HG03469 (cell line): ENCODE data around the gene SYNGR4.

Experiments
- ATAC-seq: cut with Tn5 transposase; IDR thresholded peaks from one replicate; pipeline ENCODE4 v1.9.1; 2021; ENCODE audit warnings: mild to moderate bottlenecking, moderate library complexity, moderate number of reproducible peaks; ENCODE audit not compliant: unreplicated experiment

SYNGR4 gene

DNA sequence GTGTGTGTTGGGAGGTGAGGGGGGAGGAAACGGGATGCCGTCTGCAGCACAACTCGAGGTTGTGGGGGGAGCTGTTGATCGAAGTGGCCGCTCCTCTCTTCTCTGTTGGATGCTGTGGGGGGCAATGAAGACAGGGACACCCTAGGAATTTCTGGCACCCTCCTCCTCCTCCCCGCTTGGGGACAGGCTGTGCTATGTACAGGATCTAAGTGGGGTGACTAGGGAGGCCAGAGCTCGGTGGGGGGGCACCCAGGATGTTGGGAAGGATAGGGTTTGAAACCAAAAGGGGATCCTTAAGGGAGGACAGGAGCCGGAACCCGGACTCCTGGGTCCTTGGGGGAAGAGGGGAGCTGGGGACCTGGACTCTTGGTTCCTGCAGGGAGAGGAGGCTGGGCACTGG lies 31.3 kb downstream of the SYNGR4 start:
- ATAC-seq: no peak

DNA sequence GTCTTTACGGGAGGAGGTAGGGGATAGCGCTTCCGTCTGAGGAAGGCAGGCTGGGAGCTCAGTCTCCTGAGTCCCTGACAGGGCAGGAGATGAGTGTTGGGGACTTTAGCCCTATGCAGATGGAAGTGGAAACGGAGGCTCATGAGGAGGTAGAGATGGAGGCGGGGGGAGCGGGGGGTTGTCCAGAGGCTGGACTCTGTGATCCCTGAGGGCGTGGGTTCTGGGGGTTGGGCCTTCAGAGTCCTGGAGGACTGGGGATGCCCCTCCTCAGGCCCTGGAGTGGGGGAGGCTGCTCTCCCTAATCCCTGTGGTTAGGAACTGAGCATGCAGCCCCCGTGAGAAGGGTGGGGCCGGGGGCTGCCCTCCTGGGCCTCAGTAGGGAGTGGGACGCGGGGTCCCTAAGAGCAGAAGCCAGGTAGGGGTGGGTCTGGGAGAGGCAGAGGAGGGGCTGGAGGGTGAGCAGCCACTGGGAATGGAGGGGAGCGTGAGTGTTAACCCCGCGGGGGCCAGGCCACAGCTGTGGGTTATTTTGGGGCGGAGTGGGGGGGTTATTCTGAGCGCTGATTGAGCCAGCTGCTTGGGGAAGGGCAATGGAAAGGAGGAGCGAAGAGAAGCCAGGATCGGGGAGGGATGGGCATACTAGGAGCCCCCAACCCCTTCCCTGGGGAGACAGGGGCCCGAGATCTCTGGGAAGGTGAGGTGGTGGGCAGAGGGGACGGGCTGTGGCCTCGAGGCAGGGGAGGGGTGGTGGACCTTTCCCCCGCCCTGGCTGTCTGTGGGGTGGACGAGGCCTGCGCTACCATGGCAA lies 32.1 kb downstream of the SYNGR4 start:
- ATAC-seq: no peak

DNA sequence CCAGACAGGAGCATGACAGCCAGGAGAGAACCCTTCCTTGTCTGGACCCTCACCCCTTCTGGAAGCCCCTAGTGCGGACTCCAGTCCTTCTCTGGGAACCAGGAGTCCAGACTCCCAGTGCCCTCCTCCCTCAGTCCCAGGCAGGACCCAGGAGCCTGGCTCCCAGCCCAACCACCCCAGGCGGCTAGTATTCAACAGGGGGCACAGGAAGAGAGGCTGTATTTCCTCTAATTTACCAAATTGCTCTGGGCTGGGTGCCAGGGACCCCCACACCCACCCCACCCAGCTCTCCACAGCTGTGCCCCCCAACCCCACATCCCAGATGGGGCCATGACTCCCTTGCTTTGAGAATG lies 32.6 kb downstream of the SYNGR4 start:
- ATAC-seq: no peak

DNA sequence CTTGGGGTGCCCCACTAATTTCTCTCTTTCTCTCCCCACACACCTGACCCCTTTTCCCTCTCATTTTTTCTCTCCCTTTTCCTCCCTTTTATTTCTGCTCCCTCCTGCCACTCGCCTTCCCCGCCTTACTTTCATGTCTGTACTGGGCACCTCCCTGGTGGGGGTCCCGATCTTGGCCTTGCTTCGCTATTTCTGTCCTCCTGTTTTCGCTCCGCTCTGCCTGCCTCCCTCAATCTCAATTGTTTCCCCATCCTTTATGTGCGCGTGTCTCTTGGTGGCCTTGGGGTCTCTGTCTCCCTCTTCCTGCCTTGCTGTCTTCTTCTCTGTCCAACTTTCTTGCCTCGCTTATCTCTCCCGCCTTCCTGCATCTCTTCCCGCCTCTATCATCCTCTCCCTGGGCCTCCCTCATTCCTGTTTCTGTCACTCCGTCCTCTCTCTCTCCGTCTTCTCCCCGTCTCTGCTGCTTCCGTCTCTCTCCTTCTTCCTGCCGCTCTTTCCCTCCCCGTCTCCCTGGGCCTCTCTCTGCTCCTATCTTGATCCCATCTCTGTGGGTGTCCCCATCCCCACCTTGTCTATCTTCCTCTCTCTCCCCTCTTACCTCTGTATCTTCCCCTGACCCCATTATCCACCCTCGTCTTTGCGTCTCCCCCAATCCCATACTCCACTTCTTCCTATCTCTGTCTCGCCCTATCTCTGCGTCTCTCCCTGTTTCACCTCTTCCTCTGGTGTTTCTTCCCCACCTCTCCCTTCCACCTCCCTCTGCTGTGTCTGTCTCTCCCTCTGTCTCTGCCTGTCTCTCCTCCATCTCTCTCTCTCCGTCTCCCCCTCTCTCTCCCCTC lies 33.3 kb downstream of the SYNGR4 start:
- ATAC-seq: no peak

DNA sequence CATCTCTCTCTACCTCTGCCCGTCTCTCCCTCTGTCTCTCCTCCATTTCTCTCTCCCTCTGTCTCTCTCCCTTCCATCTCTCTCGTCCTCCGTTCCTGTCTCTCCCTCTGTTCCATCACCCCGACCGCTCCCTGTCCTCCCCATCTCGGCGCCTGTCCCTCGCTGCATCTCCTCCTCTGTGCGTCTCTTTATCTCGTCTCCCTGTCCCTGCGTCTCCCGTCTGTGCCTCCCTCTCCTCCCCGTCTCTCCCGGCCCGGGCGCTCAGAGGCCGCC lies 33.9 kb downstream of the SYNGR4 start:
- ATAC-seq: no peak

DNA sequence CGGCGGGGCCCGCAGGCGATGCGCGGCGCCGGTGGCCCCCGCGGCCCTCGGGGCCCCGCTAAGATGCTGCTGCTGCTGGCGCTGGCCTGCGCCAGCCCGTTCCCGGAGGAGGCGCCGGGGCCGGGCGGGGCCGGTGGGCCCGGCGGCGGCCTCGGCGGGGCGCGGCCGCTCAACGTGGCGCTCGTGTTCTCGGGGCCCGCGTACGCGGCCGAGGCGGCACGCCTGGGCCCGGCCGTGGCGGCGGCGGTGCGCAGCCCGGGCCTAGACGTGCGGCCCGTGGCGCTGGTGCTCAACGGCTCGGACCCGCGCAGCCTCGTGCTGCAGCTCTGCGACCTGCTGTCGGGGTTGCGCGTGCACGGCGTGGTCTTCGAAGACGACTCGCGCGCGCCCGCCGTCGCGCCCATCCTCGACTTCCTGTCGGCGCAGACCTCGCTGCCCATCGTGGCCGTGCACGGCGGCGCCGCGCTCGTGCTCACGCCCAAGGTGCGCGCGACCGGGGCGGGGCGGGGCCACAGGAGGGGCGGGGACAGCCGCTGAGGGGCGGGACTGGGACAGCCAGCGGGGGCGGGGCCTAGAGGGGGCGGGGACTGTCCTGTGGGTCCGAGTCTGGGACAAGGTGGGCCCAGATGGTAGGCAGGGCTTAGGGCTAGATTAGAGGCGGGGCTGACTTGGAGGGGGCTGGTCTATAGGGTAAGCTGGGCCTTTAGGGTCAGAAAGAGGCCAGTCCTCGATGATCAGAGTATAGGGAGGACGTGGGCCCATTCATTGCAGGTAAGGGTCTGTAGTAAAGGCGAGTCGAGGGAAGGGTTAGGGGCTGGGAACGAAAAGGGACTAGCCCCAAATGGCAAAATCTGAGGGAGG lies 34.4 kb downstream of the SYNGR4 start:
- no peak for ATAC-seq

DNA sequence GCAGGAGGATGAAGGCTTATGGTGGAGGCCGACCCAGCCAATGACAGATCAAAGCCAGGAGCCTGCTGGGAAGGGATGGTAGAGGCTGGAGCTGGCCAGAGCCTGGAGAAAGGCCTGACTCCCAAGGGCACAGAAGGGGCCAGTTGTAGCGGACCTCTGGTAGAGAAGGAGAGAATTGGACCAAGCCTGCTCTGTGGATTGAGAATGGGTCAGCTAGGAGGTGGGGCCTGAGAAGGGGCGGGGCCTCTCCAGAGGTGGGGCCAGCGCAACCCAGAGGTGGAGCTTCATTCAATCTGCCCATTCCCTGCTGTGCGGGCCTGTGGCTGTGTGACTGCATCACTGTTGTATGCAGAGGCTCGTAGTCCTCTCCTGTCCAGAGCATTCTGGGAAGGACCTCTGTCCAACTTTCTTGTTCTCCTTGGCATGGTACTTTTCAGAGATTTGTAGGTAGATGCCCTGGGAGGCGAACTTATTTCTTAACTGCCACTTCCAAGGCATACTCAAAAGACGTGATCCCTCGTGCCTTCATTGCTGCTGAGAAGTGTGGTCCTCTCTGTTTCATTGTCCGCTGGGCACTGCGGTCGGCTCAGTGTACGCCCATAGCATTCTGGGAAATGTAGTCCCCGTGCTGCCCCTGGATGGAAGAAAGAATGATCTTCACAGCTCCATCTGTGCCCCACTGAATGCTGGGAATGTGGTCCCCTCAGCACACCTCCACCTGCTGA lies 36.0 kb downstream of the SYNGR4 start:
- ATAC-seq: no peak

DNA sequence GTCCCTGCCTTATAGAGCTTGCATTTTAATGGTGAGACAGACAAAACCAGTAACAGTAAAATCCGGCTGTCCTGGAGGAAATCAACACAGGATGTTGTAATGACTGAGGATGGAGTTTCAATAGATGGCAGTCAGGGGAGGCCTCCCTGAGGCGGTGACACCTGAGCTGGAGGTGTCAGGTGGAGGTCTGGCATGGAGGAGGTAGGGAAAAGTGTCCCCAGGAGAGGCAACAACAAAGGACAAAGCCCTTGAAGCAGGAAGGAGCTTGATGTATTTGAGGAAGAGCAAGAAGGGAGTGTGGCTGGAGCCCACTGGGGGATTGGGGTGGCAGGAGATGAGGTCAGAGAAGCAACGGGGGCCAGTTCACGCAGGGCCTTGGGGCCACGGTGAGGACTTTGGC lies 37.1 kb downstream of the SYNGR4 start:
- ATAC-seq: no peak

DNA sequence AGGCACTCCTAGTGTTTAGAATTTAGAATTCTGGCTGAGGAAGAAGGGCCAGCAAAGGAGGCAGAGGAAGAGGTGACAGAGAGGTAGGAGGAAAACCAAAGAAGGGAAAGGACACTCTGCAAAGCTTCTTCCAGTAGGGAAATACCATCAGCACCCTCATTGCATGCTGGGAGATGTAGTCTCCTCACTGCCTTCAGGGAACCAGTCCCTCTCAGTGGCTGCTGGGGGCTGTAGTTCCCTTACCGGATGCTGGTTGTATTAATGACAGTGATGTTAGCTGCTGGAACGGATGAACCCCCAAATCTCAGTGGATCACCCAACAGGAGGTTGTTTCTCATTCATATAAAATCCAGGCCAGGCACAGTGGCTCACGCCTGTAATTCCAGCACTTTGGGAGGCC lies 39.4 kb downstream of the SYNGR4 start:
- no peak for ATAC-seq

DNA sequence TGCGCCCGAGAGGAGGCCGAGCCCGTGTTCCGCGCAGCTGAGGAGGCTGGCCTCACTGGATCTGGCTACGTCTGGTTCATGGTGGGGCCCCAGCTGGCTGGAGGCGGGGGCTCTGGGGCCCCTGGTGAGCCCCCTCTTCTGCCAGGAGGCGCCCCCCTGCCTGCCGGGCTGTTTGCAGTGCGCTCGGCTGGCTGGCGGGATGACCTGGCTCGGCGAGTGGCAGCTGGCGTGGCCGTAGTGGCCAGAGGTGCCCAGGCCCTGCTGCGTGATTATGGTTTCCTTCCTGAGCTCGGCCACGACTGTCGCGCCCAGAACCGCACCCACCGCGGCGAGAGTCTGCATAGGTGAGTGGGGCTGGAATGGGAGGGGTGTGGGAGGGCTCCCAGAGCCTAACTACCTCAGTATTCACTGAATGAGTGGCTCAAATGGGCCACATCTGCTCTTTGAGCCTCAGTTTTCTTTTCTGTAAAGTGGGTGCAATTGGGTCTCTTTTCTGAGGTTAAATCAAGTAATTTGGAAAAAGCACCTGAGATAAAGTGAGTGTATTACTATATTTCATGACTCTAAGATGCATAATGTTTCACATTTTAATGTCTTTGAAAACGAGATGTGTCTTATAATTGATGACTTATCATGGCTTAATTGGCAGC lies 41.0 kb downstream of the SYNGR4 start:
- ATAC-seq: no peak

DNA sequence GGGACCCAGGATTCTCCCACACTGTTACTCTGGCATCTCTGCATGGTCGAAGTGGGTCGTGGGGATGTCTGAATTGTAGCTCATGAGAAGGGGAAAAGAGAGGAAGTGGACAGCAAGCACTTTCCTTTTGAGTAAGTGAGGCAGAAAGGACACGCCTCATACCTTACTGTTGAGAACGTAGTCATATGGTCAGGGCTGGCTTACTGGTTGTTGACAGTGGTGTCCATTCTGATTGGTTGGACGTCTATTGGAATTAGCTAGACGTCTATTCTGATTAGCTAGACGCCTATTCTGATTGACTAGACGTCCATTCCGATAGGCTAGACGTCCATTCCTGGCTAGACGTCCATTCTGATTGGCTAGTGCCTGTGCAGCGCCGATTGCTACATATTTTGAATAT lies 41.7 kb downstream of the SYNGR4 start:
- ATAC-seq: no peak

DNA sequence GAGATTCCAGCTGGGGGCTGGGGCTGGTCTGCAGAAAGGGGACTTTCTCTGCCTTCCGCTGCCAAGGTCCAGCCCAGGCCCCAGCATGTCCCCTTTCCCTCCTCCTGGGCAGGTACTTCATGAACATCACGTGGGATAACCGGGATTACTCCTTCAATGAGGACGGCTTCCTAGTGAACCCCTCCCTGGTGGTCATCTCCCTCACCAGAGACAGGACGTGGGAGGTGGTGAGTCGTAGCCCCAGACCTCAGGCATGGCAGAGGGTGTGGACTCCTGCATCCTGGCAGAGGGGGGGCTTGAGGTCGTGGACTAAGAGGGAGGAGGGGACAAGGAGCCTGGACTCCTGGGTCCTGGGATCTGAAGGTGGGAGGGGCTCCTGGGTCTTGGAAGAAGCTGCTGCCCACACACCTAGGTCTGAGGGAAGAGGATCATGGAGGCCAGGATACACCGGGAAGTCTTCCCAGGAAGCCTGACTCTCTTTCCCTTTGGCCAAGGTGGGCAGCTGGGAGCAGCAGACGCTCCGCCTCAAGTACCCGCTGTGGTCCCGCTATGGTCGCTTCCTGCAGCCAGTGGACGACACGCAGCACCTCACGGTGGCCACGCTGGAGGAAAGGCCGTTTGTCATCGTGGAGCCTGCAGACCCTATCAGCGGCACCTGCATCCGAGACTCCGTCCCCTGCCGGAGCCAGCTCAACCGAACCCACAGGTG lies 49.9 kb downstream of the SYNGR4 start:
- ATAC-seq: no peak

DNA sequence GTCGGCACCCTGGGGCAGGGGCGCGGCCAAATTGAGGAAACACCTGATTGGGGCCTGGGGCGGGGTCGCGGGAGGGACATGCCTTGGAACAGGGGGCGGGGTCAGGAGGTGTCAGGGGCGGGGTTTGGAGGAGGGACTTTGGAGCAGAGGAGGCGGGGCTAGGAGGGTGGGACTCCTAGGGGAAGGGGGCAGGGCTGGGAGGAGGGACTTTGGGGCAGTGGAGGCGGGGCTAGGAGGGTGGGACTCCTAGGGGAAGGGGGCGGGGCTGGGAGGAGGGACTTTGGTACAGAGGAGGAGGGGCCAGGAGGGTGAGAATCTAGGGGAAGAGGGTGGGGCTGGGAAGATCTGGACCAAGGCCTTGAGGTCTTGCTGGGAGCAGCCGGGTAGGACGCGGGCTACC lies 51.2 kb downstream of the SYNGR4 start:
- no peak for ATAC-seq

DNA sequence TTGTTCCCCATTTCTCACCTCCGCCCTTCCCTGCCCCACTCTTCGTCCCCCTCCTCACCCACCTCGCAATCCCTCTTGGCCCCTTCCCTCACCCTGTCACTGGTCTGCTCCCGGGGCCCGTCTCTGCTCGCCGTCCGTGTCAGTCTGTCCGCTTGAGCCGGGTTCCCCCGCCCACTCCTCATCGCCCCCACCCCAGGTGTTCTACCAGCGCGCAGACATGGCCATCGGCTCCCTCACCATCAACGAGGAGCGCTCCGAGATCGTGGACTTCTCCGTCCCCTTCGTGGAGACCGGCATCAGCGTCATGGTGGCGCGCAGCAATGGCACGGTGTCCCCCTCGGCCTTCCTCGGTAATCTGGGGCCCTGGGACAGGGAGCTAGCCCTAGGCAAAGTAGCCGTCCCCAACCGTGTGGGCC lies 51.6 kb downstream of the SYNGR4 start:
- ATAC-seq: no peak

DNA sequence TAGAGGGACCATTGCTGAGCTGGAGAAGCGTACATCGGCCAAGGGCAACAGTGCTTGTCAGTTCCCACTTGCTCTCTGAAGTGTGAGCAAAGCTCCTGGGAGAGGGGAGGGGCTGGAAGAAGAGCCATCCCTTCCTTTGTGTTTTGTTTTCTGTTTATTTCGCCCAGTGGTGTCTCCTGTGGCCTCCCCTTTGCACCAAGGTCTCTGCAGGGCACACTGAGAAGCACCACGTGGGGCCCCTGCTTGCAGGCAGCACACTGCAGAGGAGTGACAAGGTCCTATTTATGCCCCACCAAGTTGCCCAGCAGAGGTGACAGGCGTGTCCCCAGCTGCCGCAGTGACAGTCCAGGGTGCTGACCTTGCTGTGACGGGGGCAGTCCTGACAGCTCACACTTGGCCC lies 53.3 kb downstream of the SYNGR4 start:
- ATAC-seq: no peak

DNA sequence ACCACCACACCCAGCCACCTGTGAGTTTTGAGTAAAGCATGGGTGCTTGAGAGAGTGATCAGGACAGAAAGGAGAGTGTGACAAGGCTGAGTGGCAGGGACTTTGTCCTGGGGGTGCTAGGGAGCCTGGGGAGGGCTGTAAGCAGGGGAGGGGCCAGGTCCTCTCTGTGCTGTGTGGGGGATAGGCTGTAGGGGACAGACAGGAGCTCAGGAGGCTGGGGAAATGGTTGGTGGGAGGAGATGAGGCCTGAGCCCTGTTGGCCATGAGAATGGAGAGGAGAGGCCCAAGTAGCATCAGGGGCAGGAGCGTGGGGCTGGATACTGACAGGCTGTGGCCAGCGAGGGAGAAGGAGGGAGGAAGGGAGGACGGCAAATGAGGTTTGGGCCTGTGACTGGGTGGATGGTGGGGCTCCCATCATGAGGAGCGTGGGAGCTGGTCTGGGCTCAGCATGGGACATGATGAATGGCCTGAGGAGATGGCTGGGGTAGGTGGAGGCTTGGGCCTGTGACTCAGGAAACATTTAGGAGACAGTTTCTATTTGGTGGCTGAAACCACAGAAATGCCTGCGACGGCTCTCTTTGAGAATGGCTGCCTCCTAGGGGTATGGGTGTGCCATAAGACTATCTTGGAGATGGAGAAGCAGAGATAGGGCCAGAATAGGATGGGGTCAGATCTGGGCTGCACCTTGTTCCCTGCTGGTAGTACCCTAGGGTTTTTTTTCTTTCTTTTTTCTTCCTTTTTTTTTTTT lies 54.3 kb downstream of the SYNGR4 start:
- no peak for ATAC-seq

DNA sequence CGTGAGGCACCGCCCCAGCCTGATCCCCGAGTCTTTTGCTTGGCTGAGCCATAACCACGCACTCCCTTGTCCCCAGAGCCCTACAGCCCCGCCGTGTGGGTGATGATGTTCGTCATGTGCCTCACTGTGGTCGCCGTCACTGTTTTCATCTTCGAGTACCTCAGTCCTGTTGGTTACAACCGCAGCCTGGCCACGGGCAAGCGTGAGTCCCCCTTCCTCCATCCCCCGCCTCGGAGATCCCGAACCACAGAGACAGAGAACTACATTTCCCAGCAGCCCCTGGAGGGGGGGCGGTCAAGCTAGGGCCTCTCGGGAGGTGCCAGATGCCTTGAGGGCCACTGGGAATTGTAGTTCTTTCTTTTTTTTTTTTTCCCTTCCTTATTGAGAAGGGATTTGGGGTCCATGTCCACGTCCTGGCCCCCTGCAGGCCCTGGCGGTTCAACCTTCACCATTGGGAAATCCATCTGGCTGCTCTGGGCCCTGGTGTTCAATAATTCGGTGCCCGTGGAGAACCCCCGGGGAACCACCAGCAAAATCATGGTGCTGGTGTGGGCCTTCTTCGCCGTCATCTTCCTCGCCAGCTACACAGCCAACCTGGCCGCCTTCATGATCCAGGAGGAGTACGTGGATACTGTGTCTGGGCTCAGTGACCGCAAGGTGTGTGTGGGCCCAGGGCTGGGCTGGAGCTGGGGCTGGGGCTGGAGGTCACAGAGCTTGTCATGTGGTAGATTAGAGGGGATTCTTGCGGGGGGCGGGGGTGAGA lies 55.2 kb downstream of the SYNGR4 start:
- no peak for ATAC-seq

DNA sequence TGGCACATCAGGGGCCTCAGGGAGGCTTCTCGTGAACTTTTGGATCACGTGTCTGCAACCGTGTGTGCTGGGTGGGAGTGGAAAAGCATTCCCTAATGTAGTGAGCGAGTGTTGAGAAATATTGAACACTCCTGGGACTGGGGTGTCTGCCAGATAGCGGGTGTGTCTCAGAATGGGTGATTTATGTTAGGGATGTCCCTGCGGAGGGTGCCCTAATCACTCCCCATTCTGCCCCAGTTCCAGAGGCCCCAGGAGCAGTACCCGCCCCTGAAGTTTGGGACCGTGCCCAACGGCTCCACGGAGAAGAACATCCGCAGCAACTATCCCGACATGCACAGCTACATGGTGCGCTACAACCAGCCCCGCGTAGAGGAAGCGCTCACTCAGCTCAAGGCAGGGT lies 57.4 kb downstream of the SYNGR4 start:
- no peak for ATAC-seq
